MM.1S (cell line): Measurements from ENCODE around the gene PPME1.

Experiments used
- DNase-seq: peaks from one replicate; pipeline ENCODE4 v3.0.0-alpha.2; 2015
- H2AFZ ChIP-seq: fragments of 300-600 bp; sonication (generic); 2 replicates; pipeline ENCODE4 v1.6.0; 2016; ENCODE audit warnings: antibody characterized with exemption, low read length
- H3F3A ChIP-seq: fragments of 300-600 bp; sonication (generic); 2 replicates; pipeline ENCODE4 v1.6.1; 2016; ENCODE audit warnings: mild to moderate bottlenecking, antibody characterized with exemption, low read length, moderate library complexity, mixed read lengths; ENCODE audit not compliant: insufficient read depth
- H3K27ac ChIP-seq: fragments of 300-600 bp; sonication (generic); 2 replicates; pipeline ENCODE4 v1.5.1; 2016; ENCODE audit warnings: mild to moderate bottlenecking, low read length
- H3K27me3 ChIP-seq: fragments of 300-600 bp; sonication (generic); replicated peaks from 2 replicates; pipeline ENCODE4 v1.6.0; 2016; ENCODE audit warnings: low read length; ENCODE audit not compliant: insufficient read depth
- H3K36me3 ChIP-seq: fragments of 300-600 bp; sonication (generic); replicated peaks from 2 replicates; pipeline ENCODE4 v1.6.1; 2016; ENCODE audit warnings: mild to moderate bottlenecking, low read length, mixed read lengths; ENCODE audit not compliant: insufficient read depth
- H3K4me1 ChIP-seq: fragments of 300-600 bp; sonication (generic); 2 replicates; pipeline ENCODE4 v1.6.1; 2016; ENCODE audit warnings: low read length, mixed read lengths
- H3K4me2 ChIP-seq: fragments of 300-600 bp; sonication (generic); 2 replicates; pipeline ENCODE4 v1.6.0; 2016; ENCODE audit warnings: low read depth, low read length
- H3K4me3 ChIP-seq: fragments of 300-600 bp; sonication (generic); 2 replicates; pipeline ENCODE4 v1.5.1; 2016; ENCODE audit warnings: low read length, mixed read lengths
- H3K79me2 ChIP-seq: fragments of 300-600 bp; sonication (generic); 2 replicates; pipeline ENCODE4 v1.6.1; 2016; ENCODE audit warnings: mixed run types, low read length, mixed read lengths
- H3K9ac ChIP-seq: fragments of 300-600 bp; sonication (generic); 2 replicates; pipeline ENCODE4 v1.6.1; 2016; ENCODE audit warnings: low read length, mixed read lengths
- H3K9me2 ChIP-seq: fragments of 300-600 bp; sonication (generic); replicated peaks from 2 replicates; pipeline ENCODE4 v1.6.1; 2016; ENCODE audit warnings: mild to moderate bottlenecking, low read length, mixed read lengths; ENCODE audit not compliant: insufficient read depth
- H3K9me3 ChIP-seq: fragments of 300-600 bp; sonication (generic); replicated peaks from 2 replicates; pipeline ENCODE4 v1.6.1; 2016; ENCODE audit warnings: mild to moderate bottlenecking, low read length, mixed read lengths; ENCODE audit not compliant: insufficient read depth
- H4K20me1 ChIP-seq: fragments of 300-600 bp; sonication (generic); 2 replicates; pipeline ENCODE4 v1.6.1; 2016; ENCODE audit warnings: mild to moderate bottlenecking, low read length, moderate library complexity, mixed read lengths; ENCODE audit not compliant: insufficient read depth
- EZH2 ChIP-seq: fragments of 300-600 bp; sonication (generic); optimal IDR thresholded peaks from 2 replicates; pipeline ENCODE3; 2017; ENCODE audit warnings: low read depth, mild to moderate bottlenecking, antibody characterized with exemption, low read length, mixed read lengths
- EZH2phosphoT487 ChIP-seq: fragments of 300-600 bp; sonication (generic); IDR thresholded peaks from 2 replicates; pipeline ENCODE4 v1.6.1; 2018; ENCODE audit warnings: antibody characterized with exemption, low read length
- TF ChIP-seq, protein P1 (sequence below): fragments of 300-600 bp; sonication (generic); IDR thresholded peaks from 2 replicates; pipeline ENCODE4 v1.5.1; 2016; ENCODE audit warnings: antibody characterized with exemption, low read length, mixed read lengths

The PPME1 gene

DNA sequence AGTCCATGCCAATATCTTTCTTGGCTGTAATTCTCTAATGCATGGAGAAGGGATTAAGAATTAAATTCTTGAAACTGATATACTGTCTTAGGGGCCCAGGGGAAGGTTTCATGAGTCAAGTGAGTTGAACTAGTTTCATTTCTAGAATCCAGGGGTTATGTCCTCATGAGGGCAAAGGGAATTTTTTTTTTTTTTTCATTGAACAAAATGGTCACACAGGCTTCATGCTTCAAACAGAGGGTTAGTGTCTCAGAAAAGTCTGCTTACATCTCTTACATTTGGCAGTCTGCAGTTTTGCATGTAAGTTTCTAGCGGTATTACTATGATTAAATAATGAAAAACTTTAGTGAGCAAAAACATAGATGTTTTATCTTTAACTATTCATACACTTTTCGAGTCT is 32.9 kb downstream of the PPME1 start:
- Histone ChIP-seq H3K4me2 (no peak overlapping the region), H4K20me1 (no peaks in the 10 kb centered on the region), H2AFZ (no peak overlapping the region), H3K27ac (no peak overlapping the region), H3K27me3 (no peaks in the 10 kb centered on the region), H3K36me3 (no peaks in the 10 kb centered on the region), H3K4me3 (no peak overlapping the region), H3K9me2 (no peaks in the 10 kb centered on the region), H3K4me1 (peaks cover 10% of the 10 kb centered on the region), H3K9ac (no peak overlapping the region), H3K79me2 (no peaks in the 10 kb centered on the region), H3F3A (peaks cover 3% of the 10 kb centered on the region; the same call in 1 of the 2 replicates), H3K9me3 (no peaks in the 10 kb centered on the region)
- TF ChIP-seq EZH2phosphoT487, result no peak
- TF ChIP-seq, protein P1, sequence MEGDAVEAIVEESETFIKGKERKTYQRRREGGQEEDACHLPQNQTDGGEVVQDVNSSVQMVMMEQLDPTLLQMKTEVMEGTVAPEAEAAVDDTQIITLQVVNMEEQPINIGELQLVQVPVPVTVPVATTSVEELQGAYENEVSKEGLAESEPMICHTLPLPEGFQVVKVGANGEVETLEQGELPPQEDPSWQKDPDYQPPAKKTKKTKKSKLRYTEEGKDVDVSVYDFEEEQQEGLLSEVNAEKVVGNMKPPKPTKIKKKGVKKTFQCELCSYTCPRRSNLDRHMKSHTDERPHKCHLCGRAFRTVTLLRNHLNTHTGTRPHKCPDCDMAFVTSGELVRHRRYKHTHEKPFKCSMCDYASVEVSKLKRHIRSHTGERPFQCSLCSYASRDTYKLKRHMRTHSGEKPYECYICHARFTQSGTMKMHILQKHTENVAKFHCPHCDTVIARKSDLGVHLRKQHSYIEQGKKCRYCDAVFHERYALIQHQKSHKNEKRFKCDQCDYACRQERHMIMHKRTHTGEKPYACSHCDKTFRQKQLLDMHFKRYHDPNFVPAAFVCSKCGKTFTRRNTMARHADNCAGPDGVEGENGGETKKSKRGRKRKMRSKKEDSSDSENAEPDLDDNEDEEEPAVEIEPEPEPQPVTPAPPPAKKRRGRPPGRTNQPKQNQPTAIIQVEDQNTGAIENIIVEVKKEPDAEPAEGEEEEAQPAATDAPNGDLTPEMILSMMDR, result no peak
- no peak for TF ChIP-seq EZH2
- no peak for DNase-seq

DNA sequence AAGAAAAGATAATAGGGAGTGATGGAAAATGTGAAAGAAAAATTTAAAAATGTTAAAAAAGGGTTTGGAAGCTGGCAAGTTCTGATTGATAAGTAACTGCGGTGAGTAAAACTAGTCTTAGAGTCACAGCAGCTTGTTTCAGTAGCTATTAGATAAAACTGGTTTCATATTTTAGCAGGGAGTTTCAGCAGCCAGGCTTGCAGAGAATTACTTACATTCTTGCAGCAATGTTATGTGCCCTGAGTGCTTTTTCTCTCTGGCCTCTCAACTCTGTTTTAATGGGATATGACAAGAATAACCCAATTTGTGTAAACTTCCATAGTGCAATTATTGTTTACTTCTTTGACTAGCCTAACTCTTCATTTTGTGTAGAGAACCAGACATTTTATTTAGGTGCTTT is 33.6 kb downstream of the PPME1 start:
- H3K4me3 ChIP-seq, result no peak overlapping the region
- no peaks in the 10 kb centered on the region for H3K79me2 ChIP-seq
- H3K36me3 ChIP-seq, result no peaks in the 10 kb centered on the region
- no peak overlapping the region for H2AFZ ChIP-seq
- H3K27ac ChIP-seq, result no peak overlapping the region
- no peaks in the 10 kb centered on the region for H3K27me3 ChIP-seq
- peaks cover 3% of the 10 kb centered on the region; the same call in 1 of the 2 replicates for H3F3A ChIP-seq
- no peaks in the 10 kb centered on the region for H3K9me3 ChIP-seq
- H3K9me2 ChIP-seq, result no peaks in the 10 kb centered on the region
- H3K9ac ChIP-seq, result no peak overlapping the region
- no peak for TF ChIP-seq EZH2phosphoT487
- TF ChIP-seq, protein P1, result no peak
- DNase-seq, result no peak
- peaks cover 10% of the 10 kb centered on the region for H3K4me1 ChIP-seq
- no peak overlapping the region for H3K4me2 ChIP-seq
- H4K20me1 ChIP-seq, result no peaks in the 10 kb centered on the region

DNA sequence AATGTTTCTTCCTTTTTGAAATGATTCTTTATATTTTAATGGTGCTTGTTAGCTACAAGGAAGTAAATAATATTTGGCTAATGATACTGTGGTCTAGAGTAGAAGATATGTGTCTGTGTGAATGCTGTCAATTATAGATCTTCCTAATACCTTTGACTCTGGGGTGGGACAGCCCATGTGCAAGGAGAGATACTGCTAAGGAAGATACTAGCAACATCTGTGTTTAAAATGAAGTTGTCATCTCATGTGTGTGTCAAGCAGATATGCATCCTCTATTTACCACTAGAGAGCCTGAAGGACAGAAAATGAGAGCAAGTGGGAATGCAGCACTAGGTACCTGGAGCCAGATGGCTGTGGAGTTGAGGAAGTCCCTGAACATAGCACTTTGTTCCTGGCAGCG is 34.1 kb downstream of the PPME1 start:
- H3K4me1 ChIP-seq, result peaks cover 10% of the 10 kb centered on the region

More for the DNA sequence above, 34.1 kb downstream of the PPME1 start:
- Histone ChIP-seq H3K27ac (no peak overlapping the region), H3F3A (peaks cover 3% of the 10 kb centered on the region; the same call in 1 of the 2 replicates), H3K27me3 (no peaks in the 10 kb centered on the region), H4K20me1 (no peaks in the 10 kb centered on the region), H3K9me3 (no peaks in the 10 kb centered on the region), H2AFZ (no peak overlapping the region), H3K9me2 (no peaks in the 10 kb centered on the region), H3K36me3 (no peaks in the 10 kb centered on the region), H3K9ac (no peak overlapping the region), H3K4me3 (no peak overlapping the region), H3K79me2 (no peaks in the 10 kb centered on the region), H3K4me2 (no peak overlapping the region)
- TF ChIP-seq EZH2, result no peak
- no peak for TF ChIP-seq EZH2phosphoT487
- TF ChIP-seq, protein P1, result no peak
- DNase-seq, result no peak
